Liver (tissue), 9 donors: ENCODE data around the gene CRACDL. TPM values are rescaled to one million over a fixed set of nuclear protein-coding genes. Genes with fewer than 3 reads are reported as not detected.

Experiments used
- DNase-seq: peaks from one replicate; pipeline ENCODE4 v3.0.0-alpha.2; 2017; ENCODE audit warnings: low spot score
- H3K27ac ChIP-seq, 2 donors: one replicate each; pipeline ENCODE4 v1.7.0; 2013; ENCODE audit warnings: inconsistent platforms in 2 of 2, low read length in 2 of 2, control low read depth in 1 of 2, low read depth in 1 of 2, mild to moderate bottlenecking in 1 of 2
- H3K27me3 ChIP-seq, 4 donors: one replicate each; pipeline versions ENCODE4 v1.6.1 to v1.7.0; 2013; ENCODE audit warnings: low read length in 3 of 4, inconsistent platforms in 1 of 4, mild to moderate bottlenecking in 1 of 4, moderate library complexity in 1 of 4; ENCODE audit not compliant: control insufficient read depth in 4 of 4, insufficient read depth in 4 of 4
- H3K36me3 ChIP-seq, 4 donors: one replicate each; pipeline versions ENCODE4 v1.6.1 to v1.7.0; 2013; ENCODE audit warnings: low read length in 3 of 4, mild to moderate bottlenecking in 3 of 4, low read depth in 1 of 4, moderate library complexity in 1 of 4; ENCODE audit not compliant: control insufficient read depth in 4 of 4, insufficient read depth in 3 of 4
- H3K4me1 ChIP-seq, 4 donors: one replicate each; pipeline versions ENCODE4 v1.6.1 to v1.7.0; 2013; ENCODE audit warnings: low read length in 3 of 4, mild to moderate bottlenecking in 3 of 4, moderate library complexity in 1 of 4; ENCODE audit not compliant: control insufficient read depth in 4 of 4, insufficient read depth in 4 of 4
- H3K4me3 ChIP-seq, 3 donors: one replicate each; pipeline versions ENCODE4 v1.6.1 to v1.7.0; 2013; ENCODE audit warnings: low read length in 3 of 3, control low read depth in 1 of 3, low read depth in 1 of 3, mild to moderate bottlenecking in 1 of 3
- H3K9ac ChIP-seq, 2 donors: one replicate each; pipeline ENCODE4 v1.7.0; 2013; ENCODE audit warnings: low read length in 2 of 2, mild to moderate bottlenecking in 2 of 2, moderate library complexity in 2 of 2, control low read depth in 1 of 2, low read depth in 1 of 2
- H3K9me3 ChIP-seq, 4 donors: one replicate each; pipeline versions ENCODE4 v1.6.1 to v1.7.0; 2013; ENCODE audit warnings: low read length in 3 of 4; ENCODE audit not compliant: control insufficient read depth in 4 of 4
- ATF3 ChIP-seq: IDR thresholded peaks from 2 replicates; pipeline ENCODE4 v1.6.1; 2016; ENCODE audit warnings: antibody characterized with exemption
- CTCF ChIP-seq: fragments of 150-350 bp; IDR thresholded peaks from 2 replicates; pipeline ENCODE4 v1.5.1; 2017; ENCODE audit warnings: improper control_type of control experiment, low read depth, low read length; ENCODE audit not compliant: missing input control
- EGR1 ChIP-seq, 2 donors: IDR thresholded peaks; 2 replicates each; pipeline ENCODE4 v1.6.1; 2016 to 2018; ENCODE audit warnings: antibody characterized with exemption in 2 of 2, low read depth in 2 of 2
- FOXA1 ChIP-seq: IDR thresholded peaks from 2 replicates; pipeline ENCODE4 v1.6.1; 2016; ENCODE audit warnings: antibody characterized with exemption
- FOXA2 ChIP-seq: IDR thresholded peaks from 2 replicates; pipeline ENCODE4 v1.6.1; 2016; ENCODE audit warnings: antibody characterized with exemption
- GABPA ChIP-seq, 2 donors: IDR thresholded peaks in 1 of 2; conservative IDR thresholded peaks in 1 of 2; 2 replicates each; pipeline ENCODE4 v1.6.1; 2016; ENCODE audit warnings: antibody characterized with exemption in 2 of 2, mild to moderate bottlenecking in 1 of 2, moderate library complexity in 1 of 2
- HNF4A ChIP-seq, 2 donors: conservative IDR thresholded peaks; 2 replicates each; pipeline ENCODE4 v1.6.1; 2016; ENCODE audit warnings: antibody characterized with exemption in 2 of 2, mild to moderate bottlenecking in 2 of 2
- HNF4G ChIP-seq: IDR thresholded peaks from 2 replicates; pipeline ENCODE4 v1.6.1; 2016; ENCODE audit warnings: antibody characterized with exemption
- JUND ChIP-seq, 2 donors: IDR thresholded peaks; 2 replicates each; pipeline ENCODE4 v1.6.1; 2016; ENCODE audit warnings: antibody characterized with exemption in 2 of 2
- MAX ChIP-seq: IDR thresholded peaks from 2 replicates; pipeline ENCODE4 v1.6.1; 2016; ENCODE audit warnings: antibody characterized with exemption
- NR2F2 ChIP-seq: IDR thresholded peaks from 2 replicates; pipeline ENCODE4 v1.6.1; 2016; ENCODE audit warnings: antibody characterized with exemption
- RAD21 ChIP-seq, 2 donors: IDR thresholded peaks; 2 replicates each; pipeline ENCODE4 v1.6.1; 2016; ENCODE audit warnings: antibody characterized with exemption in 2 of 2, mild to moderate bottlenecking in 2 of 2
- REST ChIP-seq: IDR thresholded peaks from 2 replicates; pipeline ENCODE4 v1.6.1; 2016; ENCODE audit warnings: antibody characterized with exemption, mild to moderate bottlenecking
- RXRA ChIP-seq, 2 donors: IDR thresholded peaks; 2 replicates each; pipeline ENCODE4 v1.6.1; 2017 to 2018; ENCODE audit warnings: antibody characterized with exemption in 2 of 2, mild to moderate bottlenecking in 1 of 2
- SP1 ChIP-seq: IDR thresholded peaks from 2 replicates; pipeline ENCODE4 v1.6.1; 2018; ENCODE audit warnings: antibody characterized with exemption, mild to moderate bottlenecking
- TAF1 ChIP-seq: conservative IDR thresholded peaks from 2 replicates; pipeline ENCODE4 v1.6.1; 2016; ENCODE audit warnings: antibody characterized with exemption, mild to moderate bottlenecking
- YY1 ChIP-seq: IDR thresholded peaks from 2 replicates; pipeline ENCODE4 v1.6.1; 2016; ENCODE audit warnings: antibody characterized with exemption, mild to moderate bottlenecking
- ZBTB33 ChIP-seq: IDR thresholded peaks from 2 replicates; pipeline ENCODE4 v1.6.1; 2016; ENCODE audit warnings: antibody characterized with exemption
- WGBS: extraction: QIAGEN DNeasy Blood & Tissue Kit; methylation state at CpG from one replicate; pipeline ENCODE4 v1.1.7; 2013; 5-methylcytosine and 5-hydroxymethylcytosine counted together
- polyA plus RNA-seq, 2 donors: library from polyadenylated mRNA; stranded (reverse) in 1 of 2; unstranded in 1 of 2; fragments of 200-250 nt in 1 of 2; fragments of >200 nt in 1 of 2; fragmentation: Nextera tagmentation in 1 of 2; extraction: Ambion mirVana in 1 of 2; gene quantifications; one replicate each; pipeline versions ENCODE4 v1.2.1 to v1.2.3, GENCODE V29; 2013 to 2015
- total RNA-seq, 2 donors: library from RNA; depleted of rRNA; stranded (reverse); fragments of >200 nt; gene quantifications; one replicate each; pipeline ENCODE4 v1.2.3, GENCODE V29; 2014
- donor health status: healthy.
- donor health status: healthy.
- donor health status: healthy.
- donor health status: healthy.
- donor health status: healthy.

The CRACDL gene
- total and polyA plus RNA-seq, 4 donors = 0.13 to 0.46 (median 0.29) TPM

- no peak for DNase-seq
Observed at GRCh38 chr2:98903064-98903355, 33.0 kb downstream of the CRACDL start.

GRCh38 chr2:98902209-98903063 is 33.6 kb downstream of the CRACDL start:
- no peak for DNase-seq
- Histone ChIP-seq H3K9me3 (no peaks in the 10 kb centered on the region), H3K36me3 (no peaks in the 10 kb centered on the region), H3K27ac (no peak overlapping the region), H3K9ac (no peak overlapping the region), H3K4me3 (no peak overlapping the region), H3K27me3 (no peaks in the 10 kb centered on the region), H3K4me1 (no peaks in the 10 kb centered on the region)
- 91% methylated on average over 25 of the region's 25 CpGs for WGBS
- TF ChIP-seq FOXA2 = no peak
- TF ChIP-seq JUND (IDR thresholded peaks at IDR 0.05) = no peak
- no peak for TF ChIP-seq EGR1 (IDR thresholded peaks at IDR 0.05; ENCODE audit: low read depth in 2 of 2)
- no peak for TF ChIP-seq RAD21 (IDR thresholded peaks at IDR 0.05)
- TF ChIP-seq YY1 = no peak
- TF ChIP-seq CTCF = no peak
- no peak for TF ChIP-seq RXRA (IDR thresholded peaks at IDR 0.05)
- TF ChIP-seq HNF4G = no peak
- no peak for TF ChIP-seq ZBTB33
- no peak for TF ChIP-seq NR2F2
- TF ChIP-seq FOXA1 = no peak
- no peak for TF ChIP-seq GABPA (IDR thresholded peaks at IDR 0.05 in 1 of 2, conservative IDR thresholded peaks at IDR 0.05 in 1 of 2)
- TF ChIP-seq MAX = no peak
- TF ChIP-seq HNF4A (conservative IDR thresholded peaks at IDR 0.05) = no peak
- TF ChIP-seq REST = no peak
- TF ChIP-seq SP1 = no peak
- no peak for TF ChIP-seq TAF1
- no peak for TF ChIP-seq ATF3

More at GRCh38 chr2:98903064-98903355, 33.0 kb downstream of the CRACDL start:
- Histone ChIP-seq H3K4me3 (no peak overlapping the region), H3K9me3 (no peaks in the 10 kb centered on the region), H3K36me3 (no peaks in the 10 kb centered on the region), H3K27me3 (no peaks in the 10 kb centered on the region), H3K27ac (no peak overlapping the region), H3K4me1 (no peaks in the 10 kb centered on the region), H3K9ac (no peak overlapping the region)
- WGBS = 89% methylated on average over 9 of the region's 9 CpGs
- TF ChIP-seq RAD21 (IDR thresholded peaks at IDR 0.05) = no peak
- no peak for TF ChIP-seq TAF1
- no peak for TF ChIP-seq RXRA (IDR thresholded peaks at IDR 0.05)
- no peak for TF ChIP-seq EGR1 (IDR thresholded peaks at IDR 0.05; ENCODE audit: low read depth in 2 of 2)
- no peak for TF ChIP-seq HNF4G
- TF ChIP-seq FOXA1 = no peak
- TF ChIP-seq CTCF = no peak
- TF ChIP-seq YY1 = no peak
